BE2C (cell line): ENCODE measurements around the gene FARS2.

Experiments
- DNase-seq: peaks from one replicate; pipeline ENCODE4 v3.0.0-alpha.2; 2020
- H3K27me3 ChIP-seq: fragments of 250-450 bp; sonication (Bioruptor Pico); 2 replicates; pipeline ENCODE4 v1.5.1; 2020; ENCODE audit warnings: mild to moderate bottlenecking
- H3K36me3 ChIP-seq: fragments of 250-450 bp; sonication (Bioruptor Pico); 2 replicates; pipeline ENCODE4 v1.5.1; 2020; ENCODE audit warnings: mild to moderate bottlenecking
- H3K4me1 ChIP-seq: fragments of 250-450 bp; sonication (Bioruptor Pico); 2 replicates; pipeline ENCODE4 v1.5.1; 2020
- H3K4me3 ChIP-seq: 2 replicates; pipeline ENCODE4 v1.5.1; 2011; ENCODE audit warnings: low read depth, low read length
- H3K9me3 ChIP-seq: fragments of 250-450 bp; sonication (Bioruptor Pico); 2 replicates; pipeline ENCODE4 v1.5.1; 2020
- CTCF ChIP-seq: IDR thresholded peaks from 2 replicates; pipeline ENCODE4 v1.5.1; 2012; ENCODE audit warnings: mild to moderate bottlenecking, low read depth, low read length

The FARS2 gene

GRCh38 chr6:5219011-5219691 lies 42.2 kb upstream of the FARS2 start:
- no peak for TF ChIP-seq CTCF
- no peaks in the 10 kb centered on the region for H3K27me3 ChIP-seq
- H3K4me3 ChIP-seq = no peak overlapping the region
- DNase-seq = no peak
- H3K9me3 ChIP-seq = no peaks in the 10 kb centered on the region
- H3K36me3 ChIP-seq = peaks cover 10% of the 10 kb centered on the region
- peaks cover 3% of the 10 kb centered on the region; the same call in 1 of the 2 replicates for H3K4me1 ChIP-seq

GRCh38 chr6:5220443-5220842 lies 40.9 kb upstream of the FARS2 start:
- DNase-seq = no peak
- peaks cover 8% of the 10 kb centered on the region for H3K36me3 ChIP-seq

GRCh38 chr6:5223309-5223708 lies 38.0 kb upstream of the FARS2 start:
- H3K9me3 ChIP-seq = no peaks in the 10 kb centered on the region
- no peak for TF ChIP-seq CTCF
- peaks cover 5% of the 10 kb centered on the region for H3K36me3 ChIP-seq
- H3K4me1 ChIP-seq = no peaks in the 10 kb centered on the region
- H3K27me3 ChIP-seq = no peaks in the 10 kb centered on the region
- no peak for DNase-seq
- H3K4me3 ChIP-seq = no peak overlapping the region

More at GRCh38 chr6:5220443-5220842, 40.9 kb upstream of the FARS2 start:
- Histone ChIP-seq H3K27me3 (no peaks in the 10 kb centered on the region), H3K9me3 (no peaks in the 10 kb centered on the region), H3K4me3 (no peak overlapping the region), H3K4me1 (peaks cover 3% of the 10 kb centered on the region; the same call in 1 of the 2 replicates)
- TF ChIP-seq CTCF = no peak

- Histone ChIP-seq H3K4me1 (no peaks in the 10 kb centered on the region), H3K9me3 (no peaks in the 10 kb centered on the region), H3K36me3 (no peaks in the 10 kb centered on the region), H3K27me3 (no peaks in the 10 kb centered on the region), H3K4me3 (no peak overlapping the region)
- DNase-seq = no peak
- no peak for TF ChIP-seq CTCF
Observed at GRCh38 chr6:5229356-5229755, 32.0 kb upstream of the FARS2 start.

GRCh38 chr6:5230081-5230480 lies 31.2 kb upstream of the FARS2 start:
- no peaks in the 10 kb centered on the region for H3K9me3 ChIP-seq
- no peaks in the 10 kb centered on the region for H3K27me3 ChIP-seq
- no peak overlapping the region for H3K4me3 ChIP-seq
- TF ChIP-seq CTCF = no peak
- H3K36me3 ChIP-seq = no peaks in the 10 kb centered on the region
- H3K4me1 ChIP-seq = no peaks in the 10 kb centered on the region
- DNase-seq = no peak

- no peaks in the 10 kb centered on the region for H3K27me3 ChIP-seq
- H3K9me3 ChIP-seq = no peaks in the 10 kb centered on the region
- no peak for TF ChIP-seq CTCF
- H3K4me1 ChIP-seq = no peaks in the 10 kb centered on the region
- H3K36me3 ChIP-seq = peaks cover 4% of the 10 kb centered on the region
- H3K4me3 ChIP-seq = no peak overlapping the region
- no peak for DNase-seq
Observed at GRCh38 chr6:5231289-5231688, 30.0 kb upstream of the FARS2 start.
